IPS-18a (cell line): ENCODE data around the gene PLCB4.

ENCODE experiments used
- H3K27ac ChIP-seq: one replicate; pipeline ENCODE4 v1.5.1; 2013; ENCODE audit warnings: low read length
- H3K27me3 ChIP-seq: one replicate; pipeline ENCODE4 v1.6.1; 2013; ENCODE audit warnings: mild to moderate bottlenecking, low read length; ENCODE audit not compliant: control insufficient read depth, insufficient read depth
- H3K36me3 ChIP-seq: one replicate; pipeline ENCODE4 v1.6.1; 2013; ENCODE audit warnings: low read depth, low read length; ENCODE audit not compliant: control insufficient read depth
- H3K4me1 ChIP-seq: one replicate; pipeline ENCODE4 v1.6.1; 2013; ENCODE audit warnings: low read depth, low read length; ENCODE audit not compliant: control insufficient read depth
- H3K4me3 ChIP-seq: one replicate; pipeline ENCODE4 v1.5.1; 2013; ENCODE audit warnings: low read length
- H3K9ac ChIP-seq: one replicate; pipeline ENCODE4 v1.6.1; 2013; ENCODE audit warnings: mild to moderate bottlenecking, low read length, moderate library complexity
- H3K9me3 ChIP-seq: one replicate; pipeline ENCODE4 v1.6.1; 2013; ENCODE audit warnings: low read depth, low read length; ENCODE audit not compliant: control insufficient read depth

The PLCB4 gene

DNA sequence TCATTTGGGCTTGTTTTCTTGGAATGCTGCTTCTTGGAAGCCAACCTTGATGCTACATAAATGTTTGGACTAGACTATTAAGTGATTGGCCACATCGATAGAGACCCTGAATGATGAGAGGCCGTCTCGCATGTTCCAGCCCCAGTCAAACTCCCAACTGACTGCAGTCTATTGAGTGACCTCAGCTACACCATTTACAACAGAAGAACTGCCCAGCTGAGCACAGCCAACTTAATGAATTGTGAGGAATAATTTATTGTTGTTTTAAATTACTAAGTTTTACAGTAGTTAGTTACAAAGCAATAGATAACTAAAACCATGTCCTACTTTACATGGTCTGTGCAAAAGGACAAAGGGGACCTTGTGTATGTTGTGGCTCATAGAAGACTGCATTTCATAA is 63.0 kb downstream of the PLCB4 start:
- Histone ChIP-seq H3K27me3 (no peaks in the 10 kb centered on the region), H3K4me3 (no peak overlapping the region), H3K9ac (no peak overlapping the region), H3K27ac (no peak overlapping the region), H3K4me1 (no peaks in the 10 kb centered on the region), H3K9me3 (no peaks in the 10 kb centered on the region), H3K36me3 (no peaks in the 10 kb centered on the region)

DNA sequence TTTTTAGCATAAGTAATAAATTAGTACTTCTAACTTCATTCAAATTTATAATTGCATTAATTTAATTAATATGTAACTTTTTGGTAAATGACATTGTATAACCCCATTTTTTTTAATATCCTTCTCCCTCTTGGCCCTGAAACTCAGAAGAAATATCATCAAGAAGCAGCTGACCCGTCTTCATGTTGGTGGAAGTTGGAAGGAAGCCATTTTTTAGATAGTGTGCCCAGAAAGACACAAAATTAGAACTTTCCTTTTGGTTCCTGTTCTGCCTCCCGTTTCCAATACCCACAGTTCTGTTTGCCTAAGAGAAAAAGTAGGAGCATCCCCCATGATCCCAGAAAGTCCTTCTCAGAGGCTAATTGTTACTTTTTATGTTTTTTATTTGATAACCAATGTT is 65.5 kb downstream of the PLCB4 start:
- no peak overlapping the region for H3K27ac ChIP-seq
- no peak overlapping the region for H3K4me3 ChIP-seq
- H3K9ac ChIP-seq, result no peak overlapping the region
- H3K36me3 ChIP-seq, result no peaks in the 10 kb centered on the region
- H3K27me3 ChIP-seq, result no peaks in the 10 kb centered on the region
- H3K4me1 ChIP-seq, result no peaks in the 10 kb centered on the region
- H3K9me3 ChIP-seq, result no peaks in the 10 kb centered on the region

DNA sequence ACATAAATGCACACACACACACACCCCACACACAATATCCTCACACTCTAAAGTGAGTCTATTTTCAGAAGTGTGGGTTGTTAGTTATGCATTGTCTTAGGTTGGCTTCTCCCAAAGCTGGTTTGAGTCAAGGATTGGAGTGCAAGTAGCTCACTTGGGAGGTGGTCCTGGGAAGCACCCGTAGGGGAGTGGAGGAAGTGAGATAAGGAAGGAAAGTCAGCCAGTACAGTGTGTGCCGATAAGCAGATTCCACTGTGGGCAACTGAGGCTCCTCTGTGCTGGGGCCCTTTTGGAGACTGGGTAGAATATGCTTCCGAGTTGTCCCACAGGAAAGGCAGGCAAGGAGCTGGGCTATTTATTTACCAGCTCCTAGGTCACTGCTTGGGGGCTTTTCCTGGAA is 67.2 kb downstream of the PLCB4 start:
- Histone ChIP-seq H3K4me1 (no peaks in the 10 kb centered on the region), H3K27ac (no peak overlapping the region), H3K27me3 (no peaks in the 10 kb centered on the region), H3K4me3 (no peak overlapping the region), H3K9me3 (no peaks in the 10 kb centered on the region), H3K9ac (no peak overlapping the region), H3K36me3 (no peaks in the 10 kb centered on the region)

DNA sequence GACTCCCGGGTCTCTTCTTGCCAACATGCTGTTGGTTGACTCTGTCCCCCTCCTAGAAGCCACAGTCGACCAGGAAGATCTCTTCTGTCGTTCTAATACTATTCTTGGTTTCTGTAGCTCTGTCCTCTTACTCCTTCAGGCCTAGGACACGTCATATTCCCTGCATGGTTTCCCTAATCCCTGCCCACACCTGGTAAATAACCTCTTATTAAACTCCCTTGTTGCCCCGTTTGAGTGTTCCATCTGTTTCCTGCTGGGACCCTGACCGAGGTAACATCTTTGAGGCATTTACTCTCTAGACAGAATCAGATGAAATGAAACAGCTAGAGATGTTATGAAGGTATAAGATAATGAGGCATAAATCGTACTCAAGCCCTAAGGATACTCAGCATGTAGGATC is 68.1 kb downstream of the PLCB4 start:
- Histone ChIP-seq H3K4me3 (no peak overlapping the region), H3K27ac (no peak overlapping the region), H3K4me1 (no peaks in the 10 kb centered on the region), H3K9ac (no peak overlapping the region), H3K36me3 (no peaks in the 10 kb centered on the region), H3K9me3 (no peaks in the 10 kb centered on the region), H3K27me3 (no peaks in the 10 kb centered on the region)

DNA sequence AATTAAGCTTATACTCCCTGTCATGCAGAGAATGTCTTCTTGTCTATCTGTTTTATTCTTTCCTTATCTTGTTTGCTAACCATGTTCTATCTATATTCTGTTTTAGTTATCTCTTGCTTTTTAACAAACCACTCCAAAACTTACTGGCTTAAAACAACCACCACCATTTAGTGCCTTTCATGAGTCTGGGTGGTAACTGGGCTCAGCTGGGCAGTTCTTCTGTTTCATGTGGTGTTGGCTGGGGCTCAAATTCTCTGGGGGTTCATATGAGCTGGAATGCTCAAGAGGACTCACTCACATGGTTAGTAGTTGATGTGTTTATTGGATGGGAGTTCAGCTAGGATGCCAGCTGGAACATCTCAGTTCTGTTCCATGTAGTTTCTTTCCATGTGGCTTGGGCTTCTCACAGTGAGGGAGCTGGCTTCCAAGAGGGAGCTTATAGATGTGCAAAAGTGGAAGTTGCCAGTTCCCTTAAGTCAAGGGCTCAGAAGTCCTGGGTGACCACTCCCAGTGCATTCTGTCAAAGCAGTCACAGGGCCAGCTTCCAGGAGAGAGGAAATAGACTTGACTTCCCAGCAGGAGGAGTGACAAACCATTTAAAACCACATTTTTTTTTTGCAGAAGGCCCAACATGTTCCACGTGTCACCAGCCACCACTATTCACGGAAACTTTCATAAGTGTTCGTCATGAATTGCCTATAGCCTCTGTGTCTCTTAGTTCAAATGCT is 70.4 kb downstream of the PLCB4 start:
- H3K27ac ChIP-seq, result no peak overlapping the region
- no peaks in the 10 kb centered on the region for H3K36me3 ChIP-seq
- H3K4me1 ChIP-seq, result no peaks in the 10 kb centered on the region
- H3K27me3 ChIP-seq, result no peaks in the 10 kb centered on the region
- no peak overlapping the region for H3K4me3 ChIP-seq
- H3K9me3 ChIP-seq, result no peaks in the 10 kb centered on the region
- H3K9ac ChIP-seq, result no peak overlapping the region

DNA sequence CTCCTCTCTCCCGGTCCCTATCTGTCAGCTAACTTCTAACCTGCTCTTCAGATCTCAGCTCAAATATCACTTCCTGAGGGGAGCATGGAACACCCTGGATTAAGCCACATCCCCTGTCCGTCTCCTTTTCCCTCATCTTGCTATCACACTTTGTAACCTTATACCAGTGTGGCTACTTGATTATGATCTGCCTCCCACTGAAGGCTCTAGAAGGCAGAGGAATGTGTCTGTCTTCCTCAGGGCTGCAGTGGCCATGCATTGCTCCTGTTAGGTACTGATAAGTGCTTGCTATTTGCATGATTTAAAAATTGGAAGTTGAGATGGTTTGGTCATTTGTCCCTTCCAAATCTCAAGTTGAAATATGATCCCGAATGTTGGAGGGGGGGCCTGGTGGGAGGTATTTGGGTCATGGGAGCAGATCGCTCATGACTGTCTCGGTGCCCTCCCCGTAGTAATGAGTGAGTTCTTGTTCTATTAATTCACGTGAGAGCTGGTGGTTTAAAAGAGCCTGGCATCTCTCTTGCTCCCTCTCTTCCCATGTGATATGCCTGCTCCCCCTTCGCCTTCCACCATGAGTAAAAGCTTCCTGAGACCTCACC is 71.4 kb downstream of the PLCB4 start:
- no peak overlapping the region for H3K9ac ChIP-seq
- no peak overlapping the region for H3K4me3 ChIP-seq
- no peak overlapping the region for H3K27ac ChIP-seq
- H3K9me3 ChIP-seq, result no peaks in the 10 kb centered on the region
- no peaks in the 10 kb centered on the region for H3K27me3 ChIP-seq
- peaks cover 4% of the 10 kb centered on the region for H3K4me1 ChIP-seq
- H3K36me3 ChIP-seq, result no peaks in the 10 kb centered on the region

DNA sequence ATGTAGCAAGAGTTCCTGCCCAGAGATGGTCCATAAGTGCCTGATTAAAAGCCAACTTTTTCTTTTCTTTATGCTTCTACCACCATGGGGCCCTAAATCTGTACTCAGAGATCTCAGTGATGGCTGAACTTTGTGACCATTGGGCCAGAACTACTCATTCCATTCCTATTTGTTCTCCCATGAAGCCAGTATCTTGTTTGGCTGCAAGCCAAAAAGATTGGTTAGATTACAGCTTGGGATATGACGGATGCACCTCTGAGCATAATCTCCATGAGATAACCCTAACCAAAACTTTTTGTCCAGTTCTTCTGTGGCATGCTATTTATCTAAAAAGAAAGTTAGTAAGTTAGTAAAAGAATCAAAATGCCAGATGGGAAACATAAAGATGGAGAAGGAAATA is 72.2 kb downstream of the PLCB4 start:
- Histone ChIP-seq H3K9me3 (no peaks in the 10 kb centered on the region), H3K4me3 (no peak overlapping the region), H3K4me1 (peaks cover 4% of the 10 kb centered on the region), H3K9ac (no peak overlapping the region), H3K27ac (no peak overlapping the region), H3K36me3 (no peaks in the 10 kb centered on the region), H3K27me3 (no peaks in the 10 kb centered on the region)

DNA sequence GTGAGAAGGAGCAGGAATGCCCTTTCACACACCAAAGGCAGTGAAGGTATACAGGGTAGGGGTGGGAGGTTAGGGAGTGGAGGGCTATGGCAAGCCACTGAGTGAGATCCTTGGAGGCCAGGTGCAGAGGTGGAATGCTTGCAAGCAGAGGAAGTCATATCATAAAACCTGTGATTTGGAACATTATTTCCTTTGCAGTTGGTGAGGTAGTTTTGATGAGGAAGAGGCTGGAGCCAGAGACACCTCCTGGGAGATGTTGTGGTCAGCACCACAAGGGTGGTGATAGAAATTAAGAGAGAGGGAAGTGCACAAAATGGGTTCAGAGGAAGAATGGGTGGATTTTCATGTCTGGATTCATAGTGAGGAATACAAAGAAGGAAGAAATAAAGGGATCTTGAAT is 73.0 kb downstream of the PLCB4 start:
- H3K9ac ChIP-seq, result no peak overlapping the region
- H3K27me3 ChIP-seq, result no peaks in the 10 kb centered on the region
- H3K4me1 ChIP-seq, result peaks cover 4% of the 10 kb centered on the region
- no peak overlapping the region for H3K4me3 ChIP-seq
- H3K27ac ChIP-seq, result no peak overlapping the region
- no peaks in the 10 kb centered on the region for H3K36me3 ChIP-seq
- no peaks in the 10 kb centered on the region for H3K9me3 ChIP-seq

DNA sequence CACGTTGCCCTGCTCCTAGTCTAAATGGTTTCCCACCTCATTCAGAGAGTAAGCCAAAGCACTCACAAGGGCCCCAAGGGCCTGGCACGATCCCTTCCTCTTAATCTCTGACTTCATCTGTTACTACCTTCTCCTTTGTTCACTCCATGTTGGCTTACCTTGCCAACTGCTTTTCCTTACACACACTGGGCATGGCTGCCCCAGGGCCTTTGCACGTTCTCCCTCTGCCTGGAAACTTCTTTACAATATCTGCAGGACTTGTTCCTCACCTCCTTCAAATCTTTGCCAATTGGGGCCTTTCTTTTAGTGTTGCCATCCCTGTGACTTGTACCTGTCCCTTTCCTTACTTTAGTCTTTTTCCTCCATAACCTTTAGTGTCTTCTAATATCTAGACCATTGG is 73.9 kb downstream of the PLCB4 start:
- Histone ChIP-seq H3K4me3 (no peak overlapping the region), H3K27me3 (no peaks in the 10 kb centered on the region), H3K9me3 (no peaks in the 10 kb centered on the region), H3K36me3 (no peaks in the 10 kb centered on the region), H3K27ac (no peak overlapping the region), H3K4me1 (peaks cover 4% of the 10 kb centered on the region), H3K9ac (no peak overlapping the region)

DNA sequence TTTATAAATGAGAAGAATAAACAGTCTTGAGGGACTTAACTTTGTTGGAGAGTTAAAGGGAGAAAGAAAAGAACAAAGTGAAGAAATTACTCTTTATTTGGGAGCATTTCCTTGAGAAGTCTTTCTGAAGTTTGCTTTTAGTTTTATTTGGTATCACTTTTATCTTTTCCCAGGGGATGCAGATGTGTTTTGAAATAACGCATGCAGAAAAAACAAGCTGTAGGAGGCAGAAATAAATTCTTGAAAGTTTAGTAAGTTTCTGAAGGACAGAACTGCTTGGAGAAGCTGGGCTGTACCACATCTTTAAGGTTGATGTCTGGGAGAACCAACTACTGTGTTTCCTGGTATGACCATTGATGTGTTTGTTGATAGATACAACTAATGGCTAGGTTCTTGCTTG is 75.0 kb downstream of the PLCB4 start:
- Histone ChIP-seq H3K27ac (no peak overlapping the region), H3K9me3 (no peaks in the 10 kb centered on the region), H3K4me1 (peaks cover 4% of the 10 kb centered on the region), H3K4me3 (no peak overlapping the region), H3K9ac (no peak overlapping the region), H3K27me3 (no peaks in the 10 kb centered on the region), H3K36me3 (no peaks in the 10 kb centered on the region)

DNA sequence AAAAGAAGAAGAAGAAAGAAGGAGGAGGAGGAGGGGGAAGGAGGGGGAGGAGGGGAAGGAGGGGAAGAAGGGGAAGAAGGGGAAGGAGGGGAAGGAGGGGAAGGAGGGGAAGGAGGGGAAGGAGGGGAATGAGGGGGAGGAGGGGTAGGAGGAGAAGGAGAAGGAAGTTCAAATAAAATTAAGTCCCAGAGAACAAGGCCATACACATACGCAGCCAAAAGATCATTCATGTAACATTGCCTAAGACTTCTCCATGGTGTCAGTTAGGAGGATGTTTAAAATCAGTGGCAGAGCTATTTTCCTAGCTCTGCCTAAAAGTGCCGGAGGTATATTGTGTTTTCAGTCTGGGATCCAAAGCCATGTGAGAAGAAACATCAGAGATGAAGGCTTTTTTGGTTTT is 75.8 kb downstream of the PLCB4 start:
- Histone ChIP-seq H3K4me3 (no peak overlapping the region), H3K36me3 (no peaks in the 10 kb centered on the region), H3K9me3 (no peaks in the 10 kb centered on the region), H3K9ac (no peak overlapping the region), H3K4me1 (peaks cover 4% of the 10 kb centered on the region), H3K27me3 (no peaks in the 10 kb centered on the region), H3K27ac (no peak overlapping the region)

DNA sequence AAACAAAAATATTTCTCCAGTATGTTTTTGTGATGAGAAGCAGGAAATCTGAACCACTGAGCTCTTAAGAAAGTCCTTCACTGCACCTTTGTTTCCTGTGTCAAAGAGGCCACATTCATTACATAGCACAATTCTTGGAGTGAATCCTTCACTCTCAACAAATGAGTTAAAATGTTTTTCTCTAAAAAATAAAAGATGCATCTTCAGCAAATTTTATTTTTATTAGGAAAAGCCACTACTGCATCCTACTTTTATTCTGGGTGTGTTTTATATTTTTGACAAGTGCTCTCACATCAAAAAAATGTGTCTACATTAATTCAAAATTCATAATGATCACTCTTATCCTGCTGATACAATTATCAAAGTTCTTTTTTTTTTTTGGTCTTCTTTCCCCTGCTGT is 76.3 kb downstream of the PLCB4 start:
- Histone ChIP-seq H3K27me3 (no peaks in the 10 kb centered on the region), H3K4me3 (no peak overlapping the region), H3K36me3 (no peaks in the 10 kb centered on the region), H3K4me1 (peaks cover 4% of the 10 kb centered on the region), H3K9me3 (no peaks in the 10 kb centered on the region), H3K9ac (no peak overlapping the region), H3K27ac (no peak overlapping the region)
